Measurements from ENCODE around the gene MRTFB.

GRCh38 chr16:14186007-14186794, 115.1 kb downstream of the MRTFB start:
- no peak for TF ChIP-seq POLR2A (IDR thresholded peaks at IDR 0.05)
- TF ChIP-seq, protein P1, sequence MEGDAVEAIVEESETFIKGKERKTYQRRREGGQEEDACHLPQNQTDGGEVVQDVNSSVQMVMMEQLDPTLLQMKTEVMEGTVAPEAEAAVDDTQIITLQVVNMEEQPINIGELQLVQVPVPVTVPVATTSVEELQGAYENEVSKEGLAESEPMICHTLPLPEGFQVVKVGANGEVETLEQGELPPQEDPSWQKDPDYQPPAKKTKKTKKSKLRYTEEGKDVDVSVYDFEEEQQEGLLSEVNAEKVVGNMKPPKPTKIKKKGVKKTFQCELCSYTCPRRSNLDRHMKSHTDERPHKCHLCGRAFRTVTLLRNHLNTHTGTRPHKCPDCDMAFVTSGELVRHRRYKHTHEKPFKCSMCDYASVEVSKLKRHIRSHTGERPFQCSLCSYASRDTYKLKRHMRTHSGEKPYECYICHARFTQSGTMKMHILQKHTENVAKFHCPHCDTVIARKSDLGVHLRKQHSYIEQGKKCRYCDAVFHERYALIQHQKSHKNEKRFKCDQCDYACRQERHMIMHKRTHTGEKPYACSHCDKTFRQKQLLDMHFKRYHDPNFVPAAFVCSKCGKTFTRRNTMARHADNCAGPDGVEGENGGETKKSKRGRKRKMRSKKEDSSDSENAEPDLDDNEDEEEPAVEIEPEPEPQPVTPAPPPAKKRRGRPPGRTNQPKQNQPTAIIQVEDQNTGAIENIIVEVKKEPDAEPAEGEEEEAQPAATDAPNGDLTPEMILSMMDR (IDR thresholded peaks at IDR 0.05): peak; percentile 28 to 55 (median 50)
